K562 (cell line): ENCODE data around the gene NLGN2. TPM values are rescaled to one million over a fixed set of nuclear protein-coding genes. Genes with fewer than 3 reads are reported as not detected.

Experiments
- ATAC-seq: fragments of 200-7000 bp; cut with Tn5 transposase; 3 replicates; pipeline ENCODE4 v1.9.1; 2020; ENCODE audit warnings: moderate library complexity
- BruUV-seq: library from RNA; stranded (reverse); fragments of 400-500 nt; replicated peaks from 2 replicates; lab custom pipeline; 2021; lab: Mats Ljungman, UMichigan
- CTCF ChIA-PET: fragments of 300-600 bp; formaldehyde crosslinking; extraction: SDS; loops from one replicate; lab custom pipeline; 2021; ENCODE audit warnings: low intra/inter-chr PET ratio; lab: Yijun Ruan, JAX
- POLR2A ChIA-PET: fragments of 300-600, 350-650 bp; sonication (Branson Sonifier 250); formaldehyde crosslinking; extraction: SDS; loops from one replicate; lab custom pipeline; 2021; ENCODE audit warnings: antibody characterized with exemption, inconsistent platforms; lab: Yijun Ruan, JAX
- DNase-seq, 4 experiments: peaks; one replicate each; pipeline versions ENCODE4 v3.0.0 to v3.0.0-alpha.2; 2011 to 2018; ENCODE audit warnings: low spot score in 3 of 4, mixed read lengths in 3 of 4; ENCODE audit errors: extremely low read depth in 1 of 4
- FAIRE-seq: peaks from 2 replicates; lab custom pipeline; 2011; peaks lifted over from hg19 to GRCh38; lab: Jason Lieb, UNC
- H2AFZ ChIP-seq: 2 replicates; pipeline ENCODE4 v1.6.0; 2011; ENCODE audit warnings: low read depth, low read length, control low read depth, inconsistent platforms
- H3K27ac ChIP-seq: fragments of 200-600 bp; 3 replicates; pipeline ENCODE4 v1.8.0; 2011; ENCODE audit warnings: low read depth, mild to moderate bottlenecking, control low read depth, inconsistent platforms, low read length, moderate library complexity, mixed read lengths; ENCODE audit errors: extremely low read depth
- H3K27me3 ChIP-seq, 2 experiments: fragments of 300-600 bp in 1 of 2; 2 replicates in 1 of 2; 3 replicates in 1 of 2; pipeline versions ENCODE4 v1.6.0 to v1.8.0; 2011; ENCODE audit warnings: inconsistent platforms in 2 of 2, low read length in 2 of 2, mild to moderate bottlenecking in 1 of 2, mixed read lengths in 1 of 2, moderate library complexity in 1 of 2; ENCODE audit not compliant: control insufficient read depth in 2 of 2, insufficient read depth in 2 of 2
- H3K36me3 ChIP-seq: fragments of 300-600 bp; 3 replicates; pipeline ENCODE4 v1.8.0; 2011; ENCODE audit warnings: mild to moderate bottlenecking, low read length, inconsistent platforms; ENCODE audit not compliant: control insufficient read depth, insufficient read depth
- H3K4me1 ChIP-seq, 2 experiments: fragments of 200-600 bp in 1 of 2; replicated peaks in 1 of 2; 2 replicates in 1 of 2; 3 replicates in 1 of 2; pipeline versions ENCODE4 v1.5.1 to v1.8.0; 2011; ENCODE audit warnings: inconsistent platforms in 2 of 2, low read length in 2 of 2, mild to moderate bottlenecking in 1 of 2, mixed read lengths in 1 of 2, moderate library complexity in 1 of 2; ENCODE audit not compliant: control insufficient read depth in 2 of 2, insufficient read depth in 2 of 2
- H3K4me2 ChIP-seq: 2 replicates; pipeline ENCODE4 v1.6.1; 2011; ENCODE audit warnings: low read length, control low read depth, inconsistent platforms, mixed read lengths; ENCODE audit not compliant: insufficient read depth
- H3K4me3 ChIP-seq: fragments of 200-600 bp; sonication (generic), shearing (Covaris generic); 2 replicates; pipeline ENCODE4 v1.5.1; 2016; ENCODE audit warnings: control low read depth, inconsistent platforms
- H3K79me2 ChIP-seq: fragments of 200-600 bp; 3 replicates; pipeline ENCODE4 v1.8.0; 2011; ENCODE audit warnings: low read length, inconsistent platforms; ENCODE audit not compliant: control insufficient read depth, insufficient read depth
- H3K9ac ChIP-seq, 2 experiments: 2 replicates each; pipeline versions ENCODE4 v1.6.0 to v1.6.1; 2011; ENCODE audit warnings: low read depth in 2 of 2, low read length in 2 of 2, control low read depth in 1 of 2, inconsistent platforms in 1 of 2, mild to moderate bottlenecking in 1 of 2, mixed read lengths in 1 of 2; ENCODE audit not compliant: insufficient read depth in 1 of 2
- H3K9me1 ChIP-seq: one replicate; pipeline ENCODE4 v1.6.0; 2011; ENCODE audit warnings: inconsistent platforms, mild to moderate bottlenecking, low read length, moderate library complexity; ENCODE audit not compliant: control insufficient read depth, insufficient read depth
- H3K9me3 ChIP-seq: replicated peaks from 2 replicates; pipeline ENCODE4 v1.5.1; 2011; ENCODE audit warnings: low read depth, low read length, inconsistent platforms; ENCODE audit not compliant: control insufficient read depth, insufficient read depth
- H4K20me1 ChIP-seq: replicated peaks from 2 replicates; pipeline ENCODE4 v1.6.1; 2011; ENCODE audit warnings: low read length, inconsistent platforms, mixed read lengths; ENCODE audit not compliant: control insufficient read depth, insufficient read depth
- WGBS: fragments of 100-300 bp; shearing (Covaris generic); methylation state at CpG from one replicate; pipeline ENCODE4 v1.1.6; 2016; ENCODE audit warnings: low coverage, mixed read lengths; ENCODE audit not compliant: insufficient coverage; ENCODE audit errors: missing lambda C conversion rate; 5-methylcytosine and 5-hydroxymethylcytosine counted together
- in situ Hi-C: fragments of 300-500 bp; cut with MboI; formaldehyde crosslinking; loops from 4 replicates; pipeline ENCODE4 v1.15.0; 2018; ENCODE audit warnings: inconsistent platforms, mixed read lengths
- intact Hi-C: fragments of 100-400 bp; cut with micrococcal nuclease; formaldehyde crosslinking; loops from 2 replicates; pipeline ENCODE4 v1.14.2; 2022
- polyA plus RNA-seq, 8 experiments: library from polyadenylated mRNA; depleted of rRNA in 4 of 8; stranded (reverse) in 5 of 8; unstranded in 3 of 8; fragments of >200 nt; fragmentation: Nextera tagmentation in 2 of 8; fragmentation: Illumina TruSeq in 1 of 8; extraction: Ambion mirVana in 2 of 8; extraction: Trizol in 1 of 8; gene quantifications; 2 replicates each; pipeline versions ENCODE4 v1.2.1 to v1.2.3, GENCODE V29; 2011 to 2014; ENCODE audit warnings: inconsistent platforms in 1 of 8, missing spikeins in 1 of 8
- total RNA-seq, 7 experiments: library from RNA; depleted of rRNA in 6 of 7; stranded (reverse); fragments of >200 nt in 6 of 7; fragmentation: Illumina TruSeq in 2 of 7; extraction: Trizol in 2 of 7; gene quantifications; 2 replicates each; pipeline versions ENCODE4 v1.2.1 to v1.2.3, GENCODE V29; 2011 to 2021; ENCODE audit warnings: low replicate concordance in 1 of 7
- TF ChIP-seq, protein P1 (sequence below), 2 experiments: fragments of 450-650 bp in 1 of 2; IDR thresholded peaks; 2 replicates each; pipeline ENCODE4 v1.6.1; 2011 to 2017; ENCODE audit warnings: low read depth in 2 of 2, antibody characterized with exemption in 1 of 2, borderline replicate concordance in 1 of 2, low read length in 1 of 2, mild to moderate bottlenecking in 1 of 2, mixed read lengths in 1 of 2; ENCODE audit not compliant: control insufficient read depth in 1 of 2

The NLGN2 gene
- total and polyA plus RNA-seq, 9 of the 15 experiments (the other 6 are each of a cell fraction or from before 2014, with no cell fraction given), result 0.11 to 7.8 (median 0.77) TPM

GRCh38 chr17:7389924-7390910, 17.4 kb upstream of the NLGN2 start:
- TF ChIP-seq, protein P1, sequence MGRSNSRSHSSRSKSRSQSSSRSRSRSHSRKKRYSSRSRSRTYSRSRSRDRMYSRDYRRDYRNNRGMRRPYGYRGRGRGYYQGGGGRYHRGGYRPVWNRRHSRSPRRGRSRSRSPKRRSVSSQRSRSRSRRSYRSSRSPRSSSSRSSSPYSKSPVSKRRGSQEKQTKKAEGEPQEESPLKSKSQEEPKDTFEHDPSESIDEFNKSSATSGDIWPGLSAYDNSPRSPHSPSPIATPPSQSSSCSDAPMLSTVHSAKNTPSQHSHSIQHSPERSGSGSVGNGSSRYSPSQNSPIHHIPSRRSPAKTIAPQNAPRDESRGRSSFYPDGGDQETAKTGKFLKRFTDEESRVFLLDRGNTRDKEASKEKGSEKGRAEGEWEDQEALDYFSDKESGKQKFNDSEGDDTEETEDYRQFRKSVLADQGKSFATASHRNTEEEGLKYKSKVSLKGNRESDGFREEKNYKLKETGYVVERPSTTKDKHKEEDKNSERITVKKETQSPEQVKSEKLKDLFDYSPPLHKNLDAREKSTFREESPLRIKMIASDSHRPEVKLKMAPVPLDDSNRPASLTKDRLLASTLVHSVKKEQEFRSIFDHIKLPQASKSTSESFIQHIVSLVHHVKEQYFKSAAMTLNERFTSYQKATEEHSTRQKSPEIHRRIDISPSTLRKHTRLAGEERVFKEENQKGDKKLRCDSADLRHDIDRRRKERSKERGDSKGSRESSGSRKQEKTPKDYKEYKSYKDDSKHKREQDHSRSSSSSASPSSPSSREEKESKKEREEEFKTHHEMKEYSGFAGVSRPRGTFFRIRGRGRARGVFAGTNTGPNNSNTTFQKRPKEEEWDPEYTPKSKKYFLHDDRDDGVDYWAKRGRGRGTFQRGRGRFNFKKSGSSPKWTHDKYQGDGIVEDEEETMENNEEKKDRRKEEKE (IDR thresholded peaks at IDR 0.05; ENCODE audit: borderline replicate concordance in 1 of 2, control insufficient read depth in 1 of 2, low read depth in 2 of 2, low read length in 1 of 2), result no peak
- ChIA-PET POLR2A (interaction anchor here (1.1 to 1.5 kb wide), 2 partner anchors 45 to 96 kb away, joined by 3 read pairs; partner anchors contain the start of gene TMEM102), CTCF (no interaction called here)
- no peak overlapping the region for H3K27ac ChIP-seq
- no peaks in the 10 kb centered on the region for H3K9me3 ChIP-seq
- H3K9me1 ChIP-seq, result no peaks in the 10 kb centered on the region
- no peak for DNase-seq
- peaks cover 3 to 23% of the 10 kb centered on the region in 2 experiments; a peak in 4 of 5 replicates for H3K4me1 ChIP-seq
- H3K27me3 ChIP-seq, result no peaks in the 10 kb centered on the region
- no TSS peak for BruUV-seq
- no peaks in the 10 kb centered on the region for H3K79me2 ChIP-seq
- H3K9ac ChIP-seq, result peak overlapping the region in 1 of 2 experiments; percentile 13; a peak in 2 of 4 replicates
- H4K20me1 ChIP-seq, result no peaks in the 10 kb centered on the region
- no peak overlapping the region for H2AFZ ChIP-seq
- no peak for FAIRE-seq
- peaks cover 8% of the 10 kb centered on the region; the same call in 1 of the 3 replicates for H3K36me3 ChIP-seq
- no peak overlapping the region for H3K4me3 ChIP-seq
- WGBS, result 73% methylated on average over 12 of the region's 19 CpGs
- in situ Hi-C loops, result no loop called here
- H3K4me2 ChIP-seq, result no peak overlapping the region
- intact Hi-C loops, result no loop called here
- ATAC-seq, result no peak
